ENCODE results near the gene BRD4.

The BRD4 gene

DNA sequence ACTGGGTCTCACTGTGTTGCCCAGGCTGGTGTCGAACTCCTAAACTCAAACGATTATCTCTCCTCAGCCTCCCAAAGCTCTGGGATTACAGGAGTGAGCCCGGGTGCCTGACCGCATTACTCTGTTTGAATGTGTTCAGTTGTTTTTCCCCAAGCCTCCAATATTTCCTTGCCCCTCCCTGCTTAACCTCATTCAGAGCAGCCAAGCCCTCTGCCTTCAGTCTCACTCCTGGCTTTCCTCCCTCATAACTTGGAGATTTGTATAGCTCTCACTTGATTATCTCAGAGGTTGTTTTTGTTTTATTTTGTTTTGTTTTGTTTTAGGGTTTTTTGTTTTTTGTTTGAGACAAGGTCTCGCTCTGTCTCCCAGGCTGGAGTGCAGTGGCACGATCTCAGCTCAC lies 111.5 kb downstream of the BRD4 start:
- no peak overlapping the region for H3K4me3 ChIP-seq (ENCODE audit: low read length)
- no peaks in the 10 kb centered on the region for H3K79me2 ChIP-seq (ENCODE audit: control insufficient read depth, low read length)
- no peaks in the 10 kb centered on the region for H3F3A ChIP-seq (ENCODE audit: control insufficient read depth, insufficient read depth)
- H3K27me3 ChIP-seq (ENCODE audit: control insufficient read depth, low read length), result no peaks in the 10 kb centered on the region
- no peak overlapping the region for H3K27ac ChIP-seq (ENCODE audit: low read depth, low read length)
- H3K9me2 ChIP-seq (replicated peaks; ENCODE audit: control insufficient read depth, low read length), result no peaks in the 10 kb centered on the region
- H3K36me3 ChIP-seq (ENCODE audit: control insufficient read depth, low read length), result no peaks in the 10 kb centered on the region
- H3K4me1 ChIP-seq (ENCODE audit: control insufficient read depth, low read length), result peaks cover 14% of the 10 kb centered on the region
- no peak for TF ChIP-seq EZH2phosphoT487 (IDR thresholded peaks at IDR 0.05; ENCODE audit: borderline replicate concordance, low read length)
- TF ChIP-seq, protein P1, sequence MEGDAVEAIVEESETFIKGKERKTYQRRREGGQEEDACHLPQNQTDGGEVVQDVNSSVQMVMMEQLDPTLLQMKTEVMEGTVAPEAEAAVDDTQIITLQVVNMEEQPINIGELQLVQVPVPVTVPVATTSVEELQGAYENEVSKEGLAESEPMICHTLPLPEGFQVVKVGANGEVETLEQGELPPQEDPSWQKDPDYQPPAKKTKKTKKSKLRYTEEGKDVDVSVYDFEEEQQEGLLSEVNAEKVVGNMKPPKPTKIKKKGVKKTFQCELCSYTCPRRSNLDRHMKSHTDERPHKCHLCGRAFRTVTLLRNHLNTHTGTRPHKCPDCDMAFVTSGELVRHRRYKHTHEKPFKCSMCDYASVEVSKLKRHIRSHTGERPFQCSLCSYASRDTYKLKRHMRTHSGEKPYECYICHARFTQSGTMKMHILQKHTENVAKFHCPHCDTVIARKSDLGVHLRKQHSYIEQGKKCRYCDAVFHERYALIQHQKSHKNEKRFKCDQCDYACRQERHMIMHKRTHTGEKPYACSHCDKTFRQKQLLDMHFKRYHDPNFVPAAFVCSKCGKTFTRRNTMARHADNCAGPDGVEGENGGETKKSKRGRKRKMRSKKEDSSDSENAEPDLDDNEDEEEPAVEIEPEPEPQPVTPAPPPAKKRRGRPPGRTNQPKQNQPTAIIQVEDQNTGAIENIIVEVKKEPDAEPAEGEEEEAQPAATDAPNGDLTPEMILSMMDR (IDR thresholded peaks at IDR 0.05; ENCODE audit: low read depth, low read length, poor library complexity, severe bottlenecking), result no peak
- no peaks in the 10 kb centered on the region for H3K9me3 ChIP-seq (ENCODE audit: control insufficient read depth, insufficient read depth, low read length)
- H3K4me2 ChIP-seq (ENCODE audit: low read length), result no peak overlapping the region
- no peaks in the 10 kb centered on the region for H4K20me1 ChIP-seq (ENCODE audit: control insufficient read depth, insufficient read depth, low read depth, low read length)

GRCh38 chr19:15218501-15218900 lies 113.8 kb downstream of the BRD4 start:
- H3K4me1 ChIP-seq (ENCODE audit: control insufficient read depth, low read length), result peaks cover 8% of the 10 kb centered on the region
- H3K4me2 ChIP-seq (ENCODE audit: low read length), result no peak overlapping the region
- no peaks in the 10 kb centered on the region for H4K20me1 ChIP-seq (ENCODE audit: control insufficient read depth, insufficient read depth, low read depth, low read length)
- H3K36me3 ChIP-seq (ENCODE audit: control insufficient read depth, low read length), result no peaks in the 10 kb centered on the region
- H3K79me2 ChIP-seq (ENCODE audit: control insufficient read depth, low read length), result no peaks in the 10 kb centered on the region
- H3K27me3 ChIP-seq (ENCODE audit: control insufficient read depth, low read length), result no peaks in the 10 kb centered on the region
- no peak for TF ChIP-seq EZH2phosphoT487 (IDR thresholded peaks at IDR 0.05; ENCODE audit: borderline replicate concordance, low read length)
- TF ChIP-seq, protein P1 (IDR thresholded peaks at IDR 0.05; ENCODE audit: low read depth, low read length, poor library complexity, severe bottlenecking), result no peak
- H3K27ac ChIP-seq (ENCODE audit: low read depth, low read length), result no peak overlapping the region
- H3K9me3 ChIP-seq (ENCODE audit: control insufficient read depth, insufficient read depth, low read length), result no peaks in the 10 kb centered on the region
- no peaks in the 10 kb centered on the region for H3K9me2 ChIP-seq (replicated peaks; ENCODE audit: control insufficient read depth, low read length)
- H3K4me3 ChIP-seq (ENCODE audit: low read length), result no peak overlapping the region
- H3F3A ChIP-seq (ENCODE audit: control insufficient read depth, insufficient read depth), result no peaks in the 10 kb centered on the region

DNA sequence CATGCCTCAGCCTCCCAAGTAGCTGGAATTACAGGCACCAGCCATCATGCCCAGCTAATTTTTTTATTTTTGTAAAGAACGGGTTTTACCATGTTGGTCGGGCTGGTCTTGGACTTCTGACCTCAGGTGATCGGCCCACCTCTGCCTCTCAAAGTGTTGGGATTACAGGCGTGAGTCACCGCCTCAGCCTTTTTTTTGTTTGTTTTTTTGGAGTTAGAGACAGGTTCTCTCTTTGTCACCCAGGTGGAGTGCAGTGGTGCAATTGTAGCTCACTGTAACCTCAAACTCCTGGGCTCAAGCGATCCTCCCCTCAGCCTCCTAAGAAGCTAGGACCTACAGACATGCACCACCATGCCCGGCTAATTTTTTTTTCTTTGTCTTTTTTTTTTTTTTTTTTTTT lies 116.0 kb downstream of the BRD4 start:
- Histone ChIP-seq H3K27me3 (ENCODE audit: control insufficient read depth, low read length) (no peaks in the 10 kb centered on the region), H4K20me1 (ENCODE audit: control insufficient read depth, insufficient read depth, low read depth, low read length) (no peaks in the 10 kb centered on the region), H3K36me3 (ENCODE audit: control insufficient read depth, low read length) (no peaks in the 10 kb centered on the region), H3F3A (ENCODE audit: control insufficient read depth, insufficient read depth) (no peaks in the 10 kb centered on the region), H3K4me2 (ENCODE audit: low read length) (no peak overlapping the region), H3K9me2 (replicated peaks; ENCODE audit: control insufficient read depth, low read length) (no peaks in the 10 kb centered on the region), H3K27ac (ENCODE audit: low read depth, low read length) (no peak overlapping the region), H3K4me1 (ENCODE audit: control insufficient read depth, low read length) (no peaks in the 10 kb centered on the region), H3K4me3 (ENCODE audit: low read length) (no peak overlapping the region), H3K9me3 (ENCODE audit: control insufficient read depth, insufficient read depth, low read length) (no peaks in the 10 kb centered on the region), H3K79me2 (ENCODE audit: control insufficient read depth, low read length) (no peaks in the 10 kb centered on the region)
- no peak for TF ChIP-seq EZH2phosphoT487 (IDR thresholded peaks at IDR 0.05; ENCODE audit: borderline replicate concordance, low read length)
- TF ChIP-seq, protein P1 (IDR thresholded peaks at IDR 0.05; ENCODE audit: low read depth, low read length, poor library complexity, severe bottlenecking), result no peak

Data from DOHH2 (cell line).